Progenitor cell of endocrine pancreas (in vitro differentiated cells): ENCODE data around the gene RAPGEF3. TPM values are rescaled to one million over a fixed set of nuclear protein-coding genes. Genes with fewer than 3 reads are reported as not detected.

Experiments used
- DNase-seq: peaks from one replicate; pipeline ENCODE4 v3.0.0; 2021; ENCODE audit warnings: low spot score; ENCODE audit not compliant: unreplicated experiment
- H3K27ac Mint-ChIP-seq: 2 replicates; pipeline ENCODE4 v1.8.0; 2021; ENCODE audit warnings: mild to moderate bottlenecking, moderate library complexity, mixed read lengths
- H3K27me3 Mint-ChIP-seq: 2 replicates; pipeline ENCODE4 v1.8.0; 2021; ENCODE audit warnings: mixed read lengths
- H3K36me3 Mint-ChIP-seq: 2 replicates; pipeline ENCODE4 v1.8.0; 2022; ENCODE audit warnings: mixed read lengths; ENCODE audit not compliant: insufficient read depth
- H3K4me1 Mint-ChIP-seq: 2 replicates; pipeline ENCODE4 v1.8.0; 2021; ENCODE audit warnings: low read depth, mixed read lengths
- H3K4me3 Mint-ChIP-seq: 2 replicates; pipeline ENCODE4 v1.8.0; 2021; ENCODE audit warnings: low read depth, mild to moderate bottlenecking, moderate library complexity, mixed read lengths
- H3K9me3 Mint-ChIP-seq: 2 replicates; pipeline ENCODE4 v1.8.0; 2021; ENCODE audit warnings: low read depth, mixed read lengths
- CTCF ChIP-seq: fragments of 200-600 bp; sonication (generic); IDR thresholded peaks from one replicate; pipeline ENCODE4 v1.5.0; 2021; ENCODE audit warnings: antibody characterized with exemption, mild to moderate bottlenecking; ENCODE audit not compliant: unreplicated experiment
- total RNA-seq: library from RNA; stranded (reverse); gene quantifications from 2 replicates; pipeline ENCODE4 v1.2.1, GENCODE V29; 2021

Gene RAPGEF3
- total RNA-seq, 1 donor from 2014 or later: 1.7 TPM

GRCh38 chr12:47741340-47741703 is 17.4 kb downstream of the RAPGEF3 start:
- Mint-ChIP-seq H3K9me3 (no peaks in the 10 kb centered on the region), H3K27ac (no peak overlapping the region), H3K4me3 (no peak overlapping the region), H3K27me3 (peaks cover 22% of the 10 kb centered on the region), H3K4me1 (peaks cover 13% of the 10 kb centered on the region), H3K36me3 (no peaks in the 10 kb centered on the region)
- no peak for DNase-seq
- no peak for TF ChIP-seq CTCF

- no peak overlapping the region for H3K4me3 Mint-ChIP-seq
- TF ChIP-seq CTCF: no peak
- no peak for DNase-seq
- H3K4me1 Mint-ChIP-seq: peaks cover 13% of the 10 kb centered on the region
- H3K36me3 Mint-ChIP-seq: no peaks in the 10 kb centered on the region
- H3K9me3 Mint-ChIP-seq: no peaks in the 10 kb centered on the region
- no peak overlapping the region for H3K27ac Mint-ChIP-seq
- H3K27me3 Mint-ChIP-seq: peaks cover 22% of the 10 kb centered on the region
Measured at GRCh38 chr12:47740606-47741339, 17.9 kb downstream of the RAPGEF3 start.

GRCh38 chr12:47739979-47740378 is 18.7 kb downstream of the RAPGEF3 start:
- H3K9me3 Mint-ChIP-seq: no peaks in the 10 kb centered on the region
- TF ChIP-seq CTCF: no peak

GRCh38 chr12:47739297-47739696 is 19.4 kb downstream of the RAPGEF3 start:
- peaks cover 9% of the 10 kb centered on the region for H3K4me1 Mint-ChIP-seq
- no peaks in the 10 kb centered on the region for H3K36me3 Mint-ChIP-seq
- no peak for TF ChIP-seq CTCF
- DNase-seq: no peak
- H3K27ac Mint-ChIP-seq: no peak overlapping the region
- no peak overlapping the region for H3K4me3 Mint-ChIP-seq
- no peaks in the 10 kb centered on the region for H3K9me3 Mint-ChIP-seq
- peaks cover 13% of the 10 kb centered on the region for H3K27me3 Mint-ChIP-seq

More at GRCh38 chr12:47739979-47740378, 18.7 kb downstream of the RAPGEF3 start:
- Mint-ChIP-seq H3K4me3 (no peak overlapping the region), H3K4me1 (peaks cover 11% of the 10 kb centered on the region), H3K36me3 (no peaks in the 10 kb centered on the region), H3K27me3 (peaks cover 17% of the 10 kb centered on the region), H3K27ac (no peak overlapping the region)
- no peak for DNase-seq

GRCh38 chr12:47737936-47738594 is 20.6 kb downstream of the RAPGEF3 start:
- no peak overlapping the region for H3K27ac Mint-ChIP-seq
- no peak overlapping the region for H3K4me3 Mint-ChIP-seq
- no peaks in the 10 kb centered on the region for H3K9me3 Mint-ChIP-seq
- H3K27me3 Mint-ChIP-seq: peaks cover 6% of the 10 kb centered on the region
- H3K4me1 Mint-ChIP-seq: peaks cover 6% of the 10 kb centered on the region
- no peak for DNase-seq
- TF ChIP-seq CTCF: no peak
- H3K36me3 Mint-ChIP-seq: no peaks in the 10 kb centered on the region
